GM12891 (cell line): ENCODE data around the gene KANSL1.

Experiments used
- POLR2A ChIP-seq: IDR thresholded peaks from 2 replicates; pipeline ENCODE4 v1.6.1; 2011; ENCODE audit warnings: low read depth, low read length, control low read depth
- POLR2AphosphoS5 ChIP-seq: IDR thresholded peaks from 2 replicates; pipeline ENCODE4 v1.6.1; 2011; ENCODE audit warnings: low read depth, low read length, control low read depth
- TAF1 ChIP-seq: IDR thresholded peaks from 2 replicates; pipeline ENCODE4 v1.6.1; 2011; ENCODE audit warnings: low read depth, low read length, control low read depth

- TF ChIP-seq POLR2A (no peak), POLR2AphosphoS5 (no peak), TAF1 (no peak)
Observed at GRCh38 chr17:46135879-46136563, 57.2 kb downstream of the KANSL1 start.
